ENCODE results near the gene CNBD2. TPM values are rescaled to one million over a fixed set of nuclear protein-coding genes. Genes with fewer than 3 reads are reported as not detected.
A peak's percentile ranks its signal among the peaks of the same experiment; 100 is the strongest.

CNBD2 gene
- total RNA-seq, 1 experiment from 2014 or later: 5.0 TPM

GRCh38 chr20:36060676-36061075 is 92.3 kb downstream of the CNBD2 start:
- Mint-ChIP-seq H3K36me3 (ENCODE audit: insufficient read depth, unreplicated experiment) (peaks cover 23% of the 10 kb centered on the region), H3K9me3 (ENCODE audit: low read depth, unreplicated experiment) (peaks cover 3% of the 10 kb centered on the region), H3K27me3 (ENCODE audit: unreplicated experiment) (no peaks in the 10 kb centered on the region), H3K4me1 (ENCODE audit: low read depth, unreplicated experiment) (peaks cover 28% of the 10 kb centered on the region), H3K4me3 (ENCODE audit: low read depth, unreplicated experiment) (no peak overlapping the region), H3K27ac (ENCODE audit: unreplicated experiment) (no peak overlapping the region)
- no peak for DNase-seq
- intact Hi-C loops (cut with micrococcal nuclease; ENCODE audit: unreplicated experiment): no loop called here
- BruUV-seq (replicated peaks): no TSS peak
- TF ChIP-seq, protein P1, sequence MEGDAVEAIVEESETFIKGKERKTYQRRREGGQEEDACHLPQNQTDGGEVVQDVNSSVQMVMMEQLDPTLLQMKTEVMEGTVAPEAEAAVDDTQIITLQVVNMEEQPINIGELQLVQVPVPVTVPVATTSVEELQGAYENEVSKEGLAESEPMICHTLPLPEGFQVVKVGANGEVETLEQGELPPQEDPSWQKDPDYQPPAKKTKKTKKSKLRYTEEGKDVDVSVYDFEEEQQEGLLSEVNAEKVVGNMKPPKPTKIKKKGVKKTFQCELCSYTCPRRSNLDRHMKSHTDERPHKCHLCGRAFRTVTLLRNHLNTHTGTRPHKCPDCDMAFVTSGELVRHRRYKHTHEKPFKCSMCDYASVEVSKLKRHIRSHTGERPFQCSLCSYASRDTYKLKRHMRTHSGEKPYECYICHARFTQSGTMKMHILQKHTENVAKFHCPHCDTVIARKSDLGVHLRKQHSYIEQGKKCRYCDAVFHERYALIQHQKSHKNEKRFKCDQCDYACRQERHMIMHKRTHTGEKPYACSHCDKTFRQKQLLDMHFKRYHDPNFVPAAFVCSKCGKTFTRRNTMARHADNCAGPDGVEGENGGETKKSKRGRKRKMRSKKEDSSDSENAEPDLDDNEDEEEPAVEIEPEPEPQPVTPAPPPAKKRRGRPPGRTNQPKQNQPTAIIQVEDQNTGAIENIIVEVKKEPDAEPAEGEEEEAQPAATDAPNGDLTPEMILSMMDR (IDR thresholded peaks at IDR 0.05; ENCODE audit: unreplicated experiment): no peak
- CTCF ChIA-PET: interaction anchor here (1.1 kb wide), 1 partner anchor 43 kb away, joined by 9 read pairs; no protein-coding TSS in a partner anchor

- no peak for DNase-seq
- intact Hi-C loops (cut with micrococcal nuclease; ENCODE audit: unreplicated experiment): no loop called here
- CTCF ChIA-PET: no interaction called here
- Mint-ChIP-seq H3K27me3 (ENCODE audit: unreplicated experiment) (no peaks in the 10 kb centered on the region), H3K4me3 (ENCODE audit: low read depth, unreplicated experiment) (no peak overlapping the region), H3K27ac (ENCODE audit: unreplicated experiment) (no peak overlapping the region), H3K36me3 (ENCODE audit: insufficient read depth, unreplicated experiment) (peaks cover 23% of the 10 kb centered on the region), H3K9me3 (ENCODE audit: low read depth, unreplicated experiment) (peaks cover 3% of the 10 kb centered on the region), H3K4me1 (ENCODE audit: low read depth, unreplicated experiment) (peaks cover 30% of the 10 kb centered on the region)
- BruUV-seq (replicated peaks): no TSS peak
- TF ChIP-seq, protein P1 (IDR thresholded peaks at IDR 0.05; ENCODE audit: unreplicated experiment): no peak
These were observed 93.4 kb downstream of the CNBD2 start for GRCh38 chr20:36061754-36062153.

- no TSS peak for BruUV-seq (replicated peaks)
- peaks cover 23% of the 10 kb centered on the region for H3K36me3 Mint-ChIP-seq (ENCODE audit: insufficient read depth, unreplicated experiment)
- H3K9me3 Mint-ChIP-seq (ENCODE audit: low read depth, unreplicated experiment): peaks cover 3% of the 10 kb centered on the region
- no peak overlapping the region for H3K27ac Mint-ChIP-seq (ENCODE audit: unreplicated experiment)
- CTCF ChIA-PET: no interaction called here
- no peak for DNase-seq
- intact Hi-C loops (cut with micrococcal nuclease; ENCODE audit: unreplicated experiment): no loop called here
- no peak overlapping the region for H3K4me3 Mint-ChIP-seq (ENCODE audit: low read depth, unreplicated experiment)
- TF ChIP-seq, protein P1 (IDR thresholded peaks at IDR 0.05; ENCODE audit: unreplicated experiment): no peak
- peaks cover 30% of the 10 kb centered on the region for H3K4me1 Mint-ChIP-seq (ENCODE audit: low read depth, unreplicated experiment)
- H3K27me3 Mint-ChIP-seq (ENCODE audit: unreplicated experiment): no peaks in the 10 kb centered on the region
These were observed 94.4 kb downstream of the CNBD2 start for GRCh38 chr20:36062799-36063198.

GRCh38 chr20:36063916-36064657 is 95.7 kb downstream of the CNBD2 start:
- intact Hi-C loops (cut with micrococcal nuclease; ENCODE audit: unreplicated experiment): loop anchor here (2.0 kb wide), 1 partner anchor 19 kb away; no protein-coding TSS in a partner anchor
- DNase-seq: no peak
- H3K4me1 Mint-ChIP-seq (ENCODE audit: low read depth, unreplicated experiment): peaks cover 30% of the 10 kb centered on the region
- H3K27me3 Mint-ChIP-seq (ENCODE audit: unreplicated experiment): no peaks in the 10 kb centered on the region
- TF ChIP-seq, protein P1 (IDR thresholded peaks at IDR 0.05; ENCODE audit: unreplicated experiment): no peak
- H3K27ac Mint-ChIP-seq (ENCODE audit: unreplicated experiment): peak overlapping the region; percentile 91
- H3K4me3 Mint-ChIP-seq (ENCODE audit: low read depth, unreplicated experiment): peak overlapping the region; percentile 95
- peaks cover 23% of the 10 kb centered on the region for H3K36me3 Mint-ChIP-seq (ENCODE audit: insufficient read depth, unreplicated experiment)
- peaks cover 3% of the 10 kb centered on the region for H3K9me3 Mint-ChIP-seq (ENCODE audit: low read depth, unreplicated experiment)
- BruUV-seq (replicated peaks): TSS peak; percentile 71
- CTCF ChIA-PET: interaction anchor here (0.8 to 3.4 kb wide), 9 partner anchors 12 to 138 kb away, joined by 3 to 21 read pairs (median 10); no protein-coding TSS in a partner anchor
